HCT116 (cell line): ENCODE data around the gene CCDC15. TPM values are rescaled to one million over a fixed set of nuclear protein-coding genes. Genes with fewer than 3 reads are reported as not detected.

Source experiments
- ATAC-seq: fragments of 200-7000 bp; cut with Tn5 transposase; 2 replicates; pipeline ENCODE4 v1.9.1; 2020; ENCODE audit warnings: mild to moderate bottlenecking, moderate library complexity
- BruUV-seq: library from RNA; stranded (reverse); fragments of 400-500 nt; replicated peaks from 2 replicates; lab custom pipeline; 2021; lab: Mats Ljungman, UMichigan
- CTCF ChIA-PET: fragments of 300-600 bp; sonication (Branson Sonifier 250); formaldehyde crosslinking; loops from one replicate; lab custom pipeline; 2021; ENCODE audit warnings: antibody characterized with exemption; lab: Charles Lee
- POLR2A ChIA-PET: fragments of 300-600, 350-600 bp; sonication (Branson Sonifier 250); formaldehyde crosslinking; loops from one replicate; lab custom pipeline; 2021; ENCODE audit warnings: antibody characterized with exemption; lab: Charles Lee
- RAD21 ChIA-PET, 2 experiments: fragments of 300-600 bp; sonication (Branson Sonifier 250); formaldehyde crosslinking; loops; one replicate each; lab custom pipeline; 2023; ENCODE audit warnings: low total read pairs in 2 of 2; ENCODE audit not compliant: uncharacterized antibody in 2 of 2, unreplicated experiment in 2 of 2, low non-redundant PET in 1 of 2; lab: Charles Lee
- DNase-seq: peaks from one replicate; pipeline ENCODE4 v3.0.0-alpha.2; 2010; ENCODE audit warnings: low read depth, low spot score
- H2AFZ ChIP-seq: fragments of 200-600 bp; shearing (Covaris generic), sonication (generic); 2 replicates; pipeline ENCODE4 v1.6.1; 2017; ENCODE audit warnings: low read depth, mixed run types, mixed read lengths, antibody characterized with exemption, low read length; ENCODE audit not compliant: poor library complexity, severe bottlenecking
- H3K27ac ChIP-seq: 2 replicates; pipeline ENCODE4 v1.5.1; 2012; ENCODE audit warnings: low read depth, low read length
- H3K27me3 ChIP-seq: fragments of 200-600 bp; sonication (generic); 2 replicates; pipeline ENCODE4 v1.6.1; 2016; ENCODE audit warnings: mixed run types, low read length, mixed read lengths; ENCODE audit not compliant: insufficient read depth
- H3K36me3 ChIP-seq, 2 experiments: fragments of 200-500 bp in 1 of 2; fragments of 200-600 bp in 1 of 2; sonication (Bioruptor generic) in 1 of 2; sonication (generic) in 1 of 2; 2 replicates each; pipeline versions ENCODE4 v1.5.1 to v1.6.1; 2014 to 2016; ENCODE audit warnings: low read length in 2 of 2, inconsistent platforms in 1 of 2, mixed read lengths in 1 of 2, mixed run types in 1 of 2; ENCODE audit not compliant: insufficient read depth in 2 of 2, control insufficient read depth in 1 of 2
- H3K4me1 ChIP-seq, 2 experiments: fragments of 200-600 bp in 1 of 2; sonication (generic) in 1 of 2; 2 replicates each; pipeline versions ENCODE4 v1.5.1 to v1.6.1; 2012 to 2017; ENCODE audit warnings: low read length in 2 of 2, inconsistent platforms in 1 of 2, mild to moderate bottlenecking in 1 of 2, mixed read lengths in 1 of 2, mixed run types in 1 of 2, moderate library complexity in 1 of 2; ENCODE audit not compliant: insufficient read depth in 2 of 2, control insufficient read depth in 1 of 2
- H3K4me2 ChIP-seq: fragments of 200-600 bp; sonication (generic); 2 replicates; pipeline ENCODE4 v1.6.1; 2017; ENCODE audit warnings: mixed run types, low read length, mixed read lengths
- H3K4me3 ChIP-seq, 2 experiments: fragments of 200-600 bp in 1 of 2; sonication (generic) in 1 of 2; replicated peaks in 1 of 2; 2 replicates each; pipeline ENCODE4 v1.5.1; 2011 to 2016; ENCODE audit warnings: low read length in 2 of 2, control low read depth in 1 of 2, low read depth in 1 of 2, mild to moderate bottlenecking in 1 of 2, mixed read lengths in 1 of 2, mixed run types in 1 of 2
- H3K79me2 ChIP-seq: fragments of 200-600 bp; sonication (generic); 2 replicates; pipeline ENCODE4 v1.6.1; 2017; ENCODE audit warnings: mild to moderate bottlenecking, mixed run types, low read length, moderate library complexity, mixed read lengths; ENCODE audit not compliant: insufficient read depth
- H3K9ac ChIP-seq: fragments of 200-600 bp; sonication (generic); 2 replicates; pipeline ENCODE4 v1.6.1; 2016; ENCODE audit warnings: low read length, mixed read lengths
- H3K9me2 ChIP-seq: fragments of 200-600 bp; sonication (generic), shearing (Covaris generic); 2 replicates; pipeline ENCODE4 v1.6.1; 2017; ENCODE audit warnings: mixed run types, mild to moderate bottlenecking, moderate library complexity; ENCODE audit not compliant: insufficient read depth
- H3K9me3 ChIP-seq, 2 experiments: fragments of 200-500 bp in 1 of 2; fragments of 200-600 bp in 1 of 2; sonication (Bioruptor generic) in 1 of 2; sonication (generic) in 1 of 2; 2 replicates each; pipeline ENCODE4 v1.6.1; 2014 to 2017; ENCODE audit warnings: low read length in 2 of 2, mixed read lengths in 2 of 2, inconsistent platforms in 1 of 2, low read depth in 1 of 2, mild to moderate bottlenecking in 1 of 2, mixed run types in 1 of 2, moderate library complexity in 1 of 2; ENCODE audit not compliant: control insufficient read depth in 1 of 2, insufficient read depth in 1 of 2
- H4K20me1 ChIP-seq: fragments of 200-600 bp; sonication (generic), shearing (Covaris generic); 2 replicates; pipeline ENCODE4 v1.6.1; 2017; ENCODE audit warnings: mixed run types, mild to moderate bottlenecking, moderate library complexity; ENCODE audit not compliant: insufficient read depth
- RAD21 ChIP-seq: IDR thresholded peaks from 2 replicates; pipeline ENCODE4 v1.6.1; 2012; ENCODE audit warnings: low read depth, mild to moderate bottlenecking
- intact Hi-C: fragments of 100-400 bp; cut with micrococcal nuclease; formaldehyde crosslinking; loops from 2 replicates; pipeline ENCODE4 v1.10.0; 2022
- total RNA-seq: library from RNA; stranded (reverse); gene quantifications from one replicate; pipeline ENCODE4 v1.2.1, GENCODE V29; 2021; ENCODE audit not compliant: unreplicated experiment
- TF ChIP-seq, protein P1 (sequence below): IDR thresholded peaks from 2 replicates; pipeline ENCODE4 v1.6.1; 2012; ENCODE audit warnings: low read depth
- TF ChIP-seq, protein P2 (sequence below): IDR thresholded peaks from 2 replicates; pipeline ENCODE4 v1.6.1; 2011; ENCODE audit warnings: mild to moderate bottlenecking, low read length, moderate library complexity; ENCODE audit not compliant: insufficient replicate concordance; ENCODE audit errors: extremely low read depth
- TF ChIP-seq, protein P3 (sequence below), 3 experiments: fragments of 200-600 bp in 1 of 3; sonication (generic) in 1 of 3; IDR thresholded peaks in 2 of 3; conservative IDR thresholded peaks in 1 of 3; 2 replicates each; pipeline ENCODE4 v1.5.1; 2012 to 2017; ENCODE audit warnings: low read depth in 2 of 3, low read length in 2 of 3, antibody characterized with exemption in 1 of 3, borderline replicate concordance in 1 of 3, control low read depth in 1 of 3, mild to moderate bottlenecking in 1 of 3, mixed read lengths in 1 of 3, mixed run types in 1 of 3, moderate library complexity in 1 of 3; ENCODE audit not compliant: insufficient read depth in 1 of 3
- TF ChIP-seq, protein P4 (sequence below): IDR thresholded peaks from 2 replicates; pipeline ENCODE4 v1.6.1; 2012

CCDC15 gene
- total RNA-seq, 1 experiment from 2014 or later: 2.4 TPM

- RAD21 ChIA-PET: interaction anchor here in 1 of 2 experiments (1.3 to 1.9 kb wide), 2 partner anchors 112 to 120 kb away, joined by 5 read pairs; no protein-coding TSS in a partner anchor
- POLR2A ChIA-PET: no interaction called here
- DNase-seq (peak; percentile 42), ATAC-seq (peak; percentile 100)
- Histone ChIP-seq H3K4me2 (no peak overlapping the region), H3K4me3 (no peak overlapping the region), H3K9me2 (no peaks in the 10 kb centered on the region), H3K27ac (no peak overlapping the region), H4K20me1 (no peaks in the 10 kb centered on the region; the same call in 1 of the 2 replicates), H3K4me1 (no peaks in the 10 kb centered on the region), H3K9me3 (no peaks in the 10 kb centered on the region), H3K27me3 (no peaks in the 10 kb centered on the region), H3K9ac (no peak overlapping the region), H2AFZ (no peak overlapping the region), H3K36me3 (no peaks in the 10 kb centered on the region), H3K79me2 (no peaks in the 10 kb centered on the region)
- intact Hi-C loops: no loop called here
- no TSS peak for BruUV-seq
- peak; percentile 73 for TF ChIP-seq RAD21
- TF ChIP-seq, protein P1, sequence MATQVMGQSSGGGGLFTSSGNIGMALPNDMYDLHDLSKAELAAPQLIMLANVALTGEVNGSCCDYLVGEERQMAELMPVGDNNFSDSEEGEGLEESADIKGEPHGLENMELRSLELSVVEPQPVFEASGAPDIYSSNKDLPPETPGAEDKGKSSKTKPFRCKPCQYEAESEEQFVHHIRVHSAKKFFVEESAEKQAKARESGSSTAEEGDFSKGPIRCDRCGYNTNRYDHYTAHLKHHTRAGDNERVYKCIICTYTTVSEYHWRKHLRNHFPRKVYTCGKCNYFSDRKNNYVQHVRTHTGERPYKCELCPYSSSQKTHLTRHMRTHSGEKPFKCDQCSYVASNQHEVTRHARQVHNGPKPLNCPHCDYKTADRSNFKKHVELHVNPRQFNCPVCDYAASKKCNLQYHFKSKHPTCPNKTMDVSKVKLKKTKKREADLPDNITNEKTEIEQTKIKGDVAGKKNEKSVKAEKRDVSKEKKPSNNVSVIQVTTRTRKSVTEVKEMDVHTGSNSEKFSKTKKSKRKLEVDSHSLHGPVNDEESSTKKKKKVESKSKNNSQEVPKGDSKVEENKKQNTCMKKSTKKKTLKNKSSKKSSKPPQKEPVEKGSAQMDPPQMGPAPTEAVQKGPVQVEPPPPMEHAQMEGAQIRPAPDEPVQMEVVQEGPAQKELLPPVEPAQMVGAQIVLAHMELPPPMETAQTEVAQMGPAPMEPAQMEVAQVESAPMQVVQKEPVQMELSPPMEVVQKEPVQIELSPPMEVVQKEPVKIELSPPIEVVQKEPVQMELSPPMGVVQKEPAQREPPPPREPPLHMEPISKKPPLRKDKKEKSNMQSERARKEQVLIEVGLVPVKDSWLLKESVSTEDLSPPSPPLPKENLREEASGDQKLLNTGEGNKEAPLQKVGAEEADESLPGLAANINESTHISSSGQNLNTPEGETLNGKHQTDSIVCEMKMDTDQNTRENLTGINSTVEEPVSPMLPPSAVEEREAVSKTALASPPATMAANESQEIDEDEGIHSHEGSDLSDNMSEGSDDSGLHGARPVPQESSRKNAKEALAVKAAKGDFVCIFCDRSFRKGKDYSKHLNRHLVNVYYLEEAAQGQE: no peak
- TF ChIP-seq, protein P2, sequence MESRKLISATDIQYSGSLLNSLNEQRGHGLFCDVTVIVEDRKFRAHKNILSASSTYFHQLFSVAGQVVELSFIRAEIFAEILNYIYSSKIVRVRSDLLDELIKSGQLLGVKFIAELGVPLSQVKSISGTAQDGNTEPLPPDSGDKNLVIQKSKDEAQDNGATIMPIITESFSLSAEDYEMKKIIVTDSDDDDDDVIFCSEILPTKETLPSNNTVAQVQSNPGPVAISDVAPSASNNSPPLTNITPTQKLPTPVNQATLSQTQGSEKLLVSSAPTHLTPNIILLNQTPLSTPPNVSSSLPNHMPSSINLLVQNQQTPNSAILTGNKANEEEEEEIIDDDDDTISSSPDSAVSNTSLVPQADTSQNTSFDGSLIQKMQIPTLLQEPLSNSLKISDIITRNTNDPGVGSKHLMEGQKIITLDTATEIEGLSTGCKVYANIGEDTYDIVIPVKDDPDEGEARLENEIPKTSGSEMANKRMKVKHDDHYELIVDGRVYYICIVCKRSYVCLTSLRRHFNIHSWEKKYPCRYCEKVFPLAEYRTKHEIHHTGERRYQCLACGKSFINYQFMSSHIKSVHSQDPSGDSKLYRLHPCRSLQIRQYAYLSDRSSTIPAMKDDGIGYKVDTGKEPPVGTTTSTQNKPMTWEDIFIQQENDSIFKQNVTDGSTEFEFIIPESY: no peak
- TF ChIP-seq, protein P3, sequence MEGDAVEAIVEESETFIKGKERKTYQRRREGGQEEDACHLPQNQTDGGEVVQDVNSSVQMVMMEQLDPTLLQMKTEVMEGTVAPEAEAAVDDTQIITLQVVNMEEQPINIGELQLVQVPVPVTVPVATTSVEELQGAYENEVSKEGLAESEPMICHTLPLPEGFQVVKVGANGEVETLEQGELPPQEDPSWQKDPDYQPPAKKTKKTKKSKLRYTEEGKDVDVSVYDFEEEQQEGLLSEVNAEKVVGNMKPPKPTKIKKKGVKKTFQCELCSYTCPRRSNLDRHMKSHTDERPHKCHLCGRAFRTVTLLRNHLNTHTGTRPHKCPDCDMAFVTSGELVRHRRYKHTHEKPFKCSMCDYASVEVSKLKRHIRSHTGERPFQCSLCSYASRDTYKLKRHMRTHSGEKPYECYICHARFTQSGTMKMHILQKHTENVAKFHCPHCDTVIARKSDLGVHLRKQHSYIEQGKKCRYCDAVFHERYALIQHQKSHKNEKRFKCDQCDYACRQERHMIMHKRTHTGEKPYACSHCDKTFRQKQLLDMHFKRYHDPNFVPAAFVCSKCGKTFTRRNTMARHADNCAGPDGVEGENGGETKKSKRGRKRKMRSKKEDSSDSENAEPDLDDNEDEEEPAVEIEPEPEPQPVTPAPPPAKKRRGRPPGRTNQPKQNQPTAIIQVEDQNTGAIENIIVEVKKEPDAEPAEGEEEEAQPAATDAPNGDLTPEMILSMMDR (IDR thresholded peaks at IDR 0.05 in 2 of 3, conservative IDR thresholded peaks at IDR 0.05 in 1 of 3; ENCODE audit: borderline replicate concordance in 1 of 3, insufficient read depth in 1 of 3, low read depth in 2 of 3, low read length in 2 of 3): peak; percentile 17 to 61 (median 32); a peak in 2 of 6 replicates
- TF ChIP-seq, protein P4, sequence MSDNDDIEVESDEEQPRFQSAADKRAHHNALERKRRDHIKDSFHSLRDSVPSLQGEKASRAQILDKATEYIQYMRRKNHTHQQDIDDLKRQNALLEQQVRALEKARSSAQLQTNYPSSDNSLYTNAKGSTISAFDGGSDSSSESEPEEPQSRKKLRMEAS: no peak
- CTCF ChIA-PET: interaction anchor here (1.0 to 1.3 kb wide), 4 partner anchors 120 to 171 kb away, joined by 3 to 8 read pairs (median 4); no protein-coding TSS in a partner anchor
Measured at GRCh38 chr11:124970925-124971324, 16.9 kb downstream of the CCDC15 start.
